Measurements from ENCODE around the gene EP400. TPM values are rescaled to one million over a fixed set of nuclear protein-coding genes. Genes with fewer than 3 reads are reported as not detected.

The EP400 gene
- total RNA-seq, 6 donors from 2014 or later = 21.7 to 61.8 (median 40.4) TPM

DNA sequence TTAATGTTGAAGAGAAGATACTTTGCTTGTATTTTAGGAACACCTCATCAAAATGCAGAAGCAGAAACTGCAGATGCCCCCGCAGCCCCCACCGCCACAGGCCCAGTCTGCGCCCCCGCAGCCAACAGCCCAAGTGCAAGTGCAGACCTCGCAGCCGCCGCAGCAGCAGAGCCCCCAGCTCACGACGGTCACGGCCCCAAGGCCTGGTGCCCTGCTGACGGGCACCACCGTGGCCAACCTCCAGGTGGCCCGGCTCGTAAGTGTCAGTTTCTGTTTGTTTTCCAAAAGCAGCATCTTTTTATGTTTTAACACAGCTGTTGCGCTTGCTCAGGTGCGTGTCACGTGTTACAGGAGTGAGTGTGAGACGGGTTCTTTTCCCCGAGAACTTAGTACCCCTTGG lies 114.9 kb downstream of the EP400 start:
- Histone ChIP-seq H3K27me3 (no peaks in the 10 kb centered on the region), H3K36me3 (peaks cover 27 to 87% (median 69%) of the 10 kb centered on the region in 4 donors), H3K4me1 (no peaks in the 10 kb centered on the region), H3K4me3 (no peak overlapping the region), H3K9me3 (no peaks in the 10 kb centered on the region), H3K27ac (no peak overlapping the region)
- peak in 1 of 2 donors; percentile 83 for DNase-seq
- no peak for ATAC-seq (ENCODE audit: low FRiP score in 2 of 2)
- 96 to 97% methylated on average over 11 to 19 of the region's 19 CpGs for WGBS, 2 donors
- no peak for TF ChIP-seq POLR2AphosphoS5 (IDR thresholded peaks at IDR 0.05)
- TF ChIP-seq, protein P1, sequence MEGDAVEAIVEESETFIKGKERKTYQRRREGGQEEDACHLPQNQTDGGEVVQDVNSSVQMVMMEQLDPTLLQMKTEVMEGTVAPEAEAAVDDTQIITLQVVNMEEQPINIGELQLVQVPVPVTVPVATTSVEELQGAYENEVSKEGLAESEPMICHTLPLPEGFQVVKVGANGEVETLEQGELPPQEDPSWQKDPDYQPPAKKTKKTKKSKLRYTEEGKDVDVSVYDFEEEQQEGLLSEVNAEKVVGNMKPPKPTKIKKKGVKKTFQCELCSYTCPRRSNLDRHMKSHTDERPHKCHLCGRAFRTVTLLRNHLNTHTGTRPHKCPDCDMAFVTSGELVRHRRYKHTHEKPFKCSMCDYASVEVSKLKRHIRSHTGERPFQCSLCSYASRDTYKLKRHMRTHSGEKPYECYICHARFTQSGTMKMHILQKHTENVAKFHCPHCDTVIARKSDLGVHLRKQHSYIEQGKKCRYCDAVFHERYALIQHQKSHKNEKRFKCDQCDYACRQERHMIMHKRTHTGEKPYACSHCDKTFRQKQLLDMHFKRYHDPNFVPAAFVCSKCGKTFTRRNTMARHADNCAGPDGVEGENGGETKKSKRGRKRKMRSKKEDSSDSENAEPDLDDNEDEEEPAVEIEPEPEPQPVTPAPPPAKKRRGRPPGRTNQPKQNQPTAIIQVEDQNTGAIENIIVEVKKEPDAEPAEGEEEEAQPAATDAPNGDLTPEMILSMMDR (IDR thresholded peaks at IDR 0.05) = no peak
- no peak for TF ChIP-seq EP300 (IDR thresholded peaks at IDR 0.05)
- no peak for TF ChIP-seq POLR2A (IDR thresholded peaks at IDR 0.05)

- Histone ChIP-seq H3K27ac (no peak overlapping the region), H3K27me3 (no peaks in the 10 kb centered on the region), H3K9me3 (no peaks in the 10 kb centered on the region), H3K4me3 (no peak overlapping the region), H3K36me3 (peaks cover 27 to 93% (median 72%) of the 10 kb centered on the region in 4 donors), H3K4me1 (no peaks in the 10 kb centered on the region)
- DNase-seq = no peak
- WGBS, 2 donors = 96 to 97% methylated on average over 7 to 10 of the region's 10 CpGs
- no peak for ATAC-seq (ENCODE audit: low FRiP score in 2 of 2)
- TF ChIP-seq, protein P1 (IDR thresholded peaks at IDR 0.05) = no peak
- TF ChIP-seq EP300 (IDR thresholded peaks at IDR 0.05) (no peak), POLR2AphosphoS5 (IDR thresholded peaks at IDR 0.05) (no peak), POLR2A (IDR thresholded peaks at IDR 0.05) (no peak)
These were observed 115.5 kb downstream of the EP400 start for GRCh38 chr12:132065203-132065602.

DNA sequence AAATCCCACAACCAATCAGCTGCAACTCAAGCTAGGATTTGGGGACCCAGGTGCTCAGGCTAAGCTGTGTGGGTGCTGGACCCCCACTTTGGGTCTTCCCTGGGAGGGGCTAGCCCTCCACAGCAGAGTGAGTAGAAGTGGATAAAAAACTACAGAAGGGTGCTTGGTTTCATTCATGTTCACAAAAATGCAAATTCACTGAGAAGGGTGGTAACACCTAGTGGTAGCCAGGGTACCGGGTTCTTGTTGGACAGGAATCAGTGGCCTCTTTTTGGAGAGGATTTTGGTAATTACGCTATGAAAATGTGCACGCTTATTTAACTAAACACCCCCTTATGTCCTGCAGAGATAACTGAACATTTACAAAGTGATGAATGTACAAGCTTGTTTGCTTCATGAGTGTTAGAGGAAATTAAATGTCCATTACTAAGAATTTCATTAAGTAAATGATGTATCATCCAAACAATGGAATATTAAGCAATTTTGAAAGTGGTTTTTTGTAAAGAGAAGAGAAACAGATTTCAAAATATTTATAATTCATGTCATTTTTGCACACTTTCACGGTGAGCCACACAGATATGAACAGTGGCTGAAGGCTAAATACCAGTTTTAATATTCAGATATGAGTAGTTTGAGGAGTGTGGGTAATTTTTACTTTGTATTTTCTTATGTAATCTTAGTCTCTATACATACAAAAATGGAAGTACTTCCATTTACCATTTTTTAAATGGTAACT lies 116.0 kb downstream of the EP400 start:
- no peak for ATAC-seq (ENCODE audit: low FRiP score in 2 of 2)
- no peaks in the 10 kb centered on the region for H3K9me3 ChIP-seq
- H3K27ac ChIP-seq = no peak overlapping the region
- no peaks in the 10 kb centered on the region for H3K27me3 ChIP-seq
- 74 to 80% methylated on average over 4 of the region's 4 CpGs for WGBS, 2 donors
- DNase-seq = no peak
- H3K36me3 ChIP-seq = peaks cover 27 to 96% (median 75%) of the 10 kb centered on the region in 4 donors
- TF ChIP-seq POLR2A (IDR thresholded peaks at IDR 0.05) = no peak
- TF ChIP-seq, protein P1 (IDR thresholded peaks at IDR 0.05) = no peak
- no peak for TF ChIP-seq POLR2AphosphoS5 (IDR thresholded peaks at IDR 0.05)
- no peak for TF ChIP-seq EP300 (IDR thresholded peaks at IDR 0.05)
- no peak overlapping the region for H3K4me3 ChIP-seq
- no peaks in the 10 kb centered on the region for H3K4me1 ChIP-seq

GRCh38 chr12:132066345-132066685 lies 116.6 kb downstream of the EP400 start:
- 53 to 67% methylated on average over 13 of the region's 13 CpGs for WGBS, 2 donors
- DNase-seq (no peak), ATAC-seq (ENCODE audit: low FRiP score in 2 of 2) (no peak)
- Histone ChIP-seq H3K36me3 (peaks cover 29 to 96% (median 76%) of the 10 kb centered on the region in 4 donors), H3K4me3 (no peak overlapping the region), H3K9me3 (no peaks in the 10 kb centered on the region), H3K4me1 (no peaks in the 10 kb centered on the region), H3K27me3 (no peaks in the 10 kb centered on the region), H3K27ac (no peak overlapping the region)
- TF ChIP-seq, protein P1 (IDR thresholded peaks at IDR 0.05) = no peak
- no peak for TF ChIP-seq POLR2A (IDR thresholded peaks at IDR 0.05)
- TF ChIP-seq POLR2AphosphoS5 (IDR thresholded peaks at IDR 0.05) = no peak
- no peak for TF ChIP-seq EP300 (IDR thresholded peaks at IDR 0.05)

DNA sequence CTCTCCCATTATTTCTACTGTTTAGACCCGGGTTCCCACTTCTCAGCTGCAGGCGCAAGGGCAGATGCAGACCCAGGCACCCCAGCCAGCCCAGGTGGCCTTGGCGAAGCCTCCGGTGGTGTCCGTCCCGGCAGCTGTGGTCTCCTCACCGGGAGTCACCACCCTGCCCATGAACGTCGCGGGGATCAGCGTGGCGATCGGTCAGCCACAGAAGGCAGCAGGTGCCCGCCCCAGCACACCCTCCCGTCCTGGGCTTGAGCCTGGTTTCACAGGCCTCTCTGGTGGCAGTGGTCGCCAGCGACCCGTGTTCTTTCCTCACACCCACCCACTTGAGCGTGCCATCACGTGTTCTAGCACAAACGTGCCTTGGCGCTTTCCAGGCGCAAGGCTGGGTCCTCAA lies 117.0 kb downstream of the EP400 start:
- no peak for ATAC-seq (ENCODE audit: low FRiP score in 2 of 2)
- H3K27ac ChIP-seq = no peak overlapping the region
- peak in 1 of 2 donors; percentile 69 for DNase-seq
- no peak overlapping the region for H3K4me3 ChIP-seq
- no peaks in the 10 kb centered on the region for H3K27me3 ChIP-seq
- H3K4me1 ChIP-seq = no peaks in the 10 kb centered on the region
- 91 to 93% methylated on average over 12 to 23 of the region's 23 CpGs for WGBS, 2 donors
- no peak for TF ChIP-seq POLR2AphosphoS5 (IDR thresholded peaks at IDR 0.05)
- no peak for TF ChIP-seq POLR2A (IDR thresholded peaks at IDR 0.05)
- TF ChIP-seq, protein P1 (IDR thresholded peaks at IDR 0.05) = no peak
- no peak for TF ChIP-seq EP300 (IDR thresholded peaks at IDR 0.05)
- peaks cover 31 to 96% (median 79%) of the 10 kb centered on the region in 4 donors for H3K36me3 ChIP-seq
- H3K9me3 ChIP-seq = no peaks in the 10 kb centered on the region

Measured in upper lobe of left lung (tissue), 6 donors.